ENCODE measurements around the gene ZAR1L.

The ZAR1L gene

DNA sequence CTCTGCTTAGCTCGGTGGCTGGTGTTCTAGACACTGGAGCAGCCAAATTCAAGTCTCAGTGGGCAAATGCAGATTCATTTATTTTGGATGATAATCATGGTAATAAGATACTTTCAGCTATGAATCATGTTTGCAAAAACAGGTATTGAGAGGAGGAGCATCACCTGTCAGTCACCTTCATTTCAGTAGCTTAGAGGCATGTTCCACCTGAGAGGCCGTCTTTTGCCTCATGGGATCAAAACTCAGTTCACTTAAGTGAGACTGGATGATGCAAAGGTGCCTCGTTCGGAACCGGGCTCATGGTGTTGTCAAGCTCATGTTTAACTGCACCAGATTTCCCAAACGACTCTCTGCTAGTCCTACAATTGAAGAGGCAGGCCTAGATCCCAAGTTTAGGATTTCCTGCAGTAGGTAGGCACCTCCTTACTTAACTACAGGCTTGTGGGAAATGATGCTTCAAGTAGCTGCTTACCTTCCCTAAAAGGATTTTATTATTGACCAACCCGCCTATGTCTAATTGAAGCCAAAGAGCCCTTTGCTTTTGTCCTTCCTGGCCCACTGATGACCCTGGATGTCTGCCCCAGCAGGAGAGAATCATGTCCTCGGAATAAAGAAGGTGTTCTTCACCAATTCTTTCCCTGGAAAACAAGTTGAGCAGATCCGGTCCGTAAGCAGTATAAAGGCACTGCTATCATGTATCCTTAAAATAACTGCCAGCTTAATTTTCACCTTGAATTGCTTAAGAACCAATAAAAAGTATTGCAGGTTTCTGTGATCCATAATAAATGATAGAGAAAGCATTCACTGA lies 60.0 kb downstream of the ZAR1L start:
- DNase-seq (ENCODE audit: low read depth), result no peak

DNA sequence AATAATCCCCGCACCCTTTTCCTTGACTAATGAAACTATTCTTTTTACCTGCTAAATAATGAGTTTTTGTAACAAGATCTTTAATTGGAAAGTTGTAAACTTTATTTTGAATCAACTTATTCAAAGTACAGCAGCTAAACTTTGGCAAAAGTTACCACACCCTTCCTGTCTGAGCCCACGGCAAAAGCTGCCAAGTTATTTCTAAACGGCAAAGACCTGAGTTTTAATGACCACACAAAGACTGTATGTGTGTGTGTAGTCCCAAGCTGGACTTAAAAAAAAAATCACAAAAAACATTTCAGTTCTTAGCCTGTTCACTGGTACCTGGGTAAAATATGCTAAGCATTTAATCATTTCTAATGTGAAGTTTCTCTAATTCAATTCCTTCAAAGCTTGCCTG lies 60.7 kb downstream of the ZAR1L start:
- no peak for DNase-seq (ENCODE audit: low read depth)

DNA sequence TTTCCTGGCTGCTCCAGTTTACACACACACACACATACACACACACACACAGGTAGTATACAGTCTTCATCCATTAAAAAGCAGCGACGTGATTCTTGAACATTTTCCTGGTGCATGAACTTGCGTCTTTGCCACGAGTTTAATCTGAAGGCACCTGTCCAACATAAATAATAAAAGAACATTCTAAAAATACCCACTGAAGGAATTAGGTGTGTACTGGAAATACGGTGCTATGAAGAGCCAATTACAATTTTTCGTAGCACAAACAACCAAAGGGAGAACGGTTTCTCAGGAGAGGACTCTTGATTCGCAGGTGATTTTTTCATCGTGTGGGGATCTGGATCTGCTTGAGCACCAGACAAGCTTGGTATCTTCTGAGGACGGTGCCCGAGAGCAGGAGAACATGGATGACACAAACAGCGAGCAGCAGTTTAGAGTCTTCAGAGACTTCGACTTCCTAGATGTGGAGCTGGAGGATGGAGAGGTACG lies 61.2 kb downstream of the ZAR1L start:
- DNase-seq (ENCODE audit: low read depth), result no peak
